Smooth muscle cell (in vitro differentiated cells): ENCODE results near the gene RIMBP3B. TPM values are rescaled to one million over a fixed set of nuclear protein-coding genes. Genes with fewer than 3 reads are reported as not detected.
"Not testable (repeated sequence)": the region's sequence is repeated elsewhere in the genome, so short reads cannot be mapped to it uniquely, and the experiment has no call there.

Experiments used
- DNase-seq: peaks from one replicate; lab custom pipeline; 2025; ENCODE audit not compliant: unreplicated experiment; lab: John Stamatoyannopoulos, UW
- H2AFZ ChIP-seq: fragments of 200-600 bp; sonication (generic); 2 replicates; pipeline ENCODE4 v1.6.0; 2016; ENCODE audit warnings: antibody characterized with exemption, low read depth, mild to moderate bottlenecking
- H3F3A ChIP-seq: fragments of 200-600 bp; sonication (generic); 2 replicates; pipeline ENCODE4 v1.6.0; 2017; ENCODE audit warnings: antibody characterized with exemption, low read depth
- H3K27ac ChIP-seq: fragments of 200-600 bp; sonication (generic); 2 replicates; pipeline ENCODE4 v1.5.1; 2016; ENCODE audit warnings: low read depth, mild to moderate bottlenecking
- H3K27me3 ChIP-seq: fragments of 200-600 bp; sonication (generic); 2 replicates; pipeline ENCODE4 v1.6.1; 2016; ENCODE audit warnings: low read depth, mild to moderate bottlenecking
- H3K36me3 ChIP-seq: fragments of 200-600 bp; sonication (generic); 2 replicates; pipeline ENCODE4 v1.5.1; 2016; ENCODE audit warnings: low read depth
- H3K4me1 ChIP-seq: fragments of 200-600 bp; sonication (generic); 2 replicates; pipeline ENCODE4 v1.5.1; 2016; ENCODE audit warnings: low read depth
- H3K4me2 ChIP-seq: fragments of 200-600 bp; sonication (generic); 2 replicates; pipeline ENCODE4 v1.6.0; 2016; ENCODE audit warnings: mild to moderate bottlenecking
- H3K4me3 ChIP-seq: fragments of 200-600 bp; sonication (generic); 2 replicates; pipeline ENCODE4 v1.5.1; 2016; ENCODE audit warnings: mild to moderate bottlenecking
- H3K79me2 ChIP-seq: fragments of 200-600 bp; sonication (generic); 2 replicates; pipeline ENCODE4 v1.6.0; 2016; ENCODE audit warnings: low read depth, mild to moderate bottlenecking
- H3K9ac ChIP-seq: fragments of 200-600 bp; sonication (generic); 2 replicates; pipeline ENCODE4 v1.6.0; 2016; ENCODE audit warnings: low read depth
- H3K9me3 ChIP-seq: fragments of 200-600 bp; sonication (generic); replicated peaks from 2 replicates; pipeline ENCODE4 v1.5.1; 2016; ENCODE audit warnings: low read depth
- H4K20me1 ChIP-seq: fragments of 200-600 bp; sonication (generic); 2 replicates; pipeline ENCODE4 v1.6.0; 2016; ENCODE audit warnings: low read depth
- WGBS: methylation state at CpG from one replicate; pipeline ENCODE4 v1.1.7; 2016; ENCODE audit warnings: low lambda C conversion rate; 5-methylcytosine and 5-hydroxymethylcytosine counted together
- polyA plus RNA-seq: library from polyadenylated mRNA; unstranded; fragments of >200 nt; fragmentation: Nextera tagmentation; extraction: Ambion mirVana; gene quantifications from 2 replicates; pipeline ENCODE4 v1.2.1, GENCODE V29; 2016
- total RNA-seq: library from RNA; depleted of rRNA; stranded (reverse); fragments of >200 nt; gene quantifications from 2 replicates; pipeline ENCODE4 v1.2.3, GENCODE V29; 2014

RIMBP3B gene
- total and polyA plus RNA-seq, 2 experiments from 2014 or later = 0.02 TPM; not detected in 1

- not testable (repeated sequence) for H3K27me3 ChIP-seq, H4K20me1 ChIP-seq, H3K27ac ChIP-seq, H3K4me1 ChIP-seq, H3K9ac ChIP-seq, H3K79me2 ChIP-seq, H3K4me2 ChIP-seq, H3F3A ChIP-seq, H3K36me3 ChIP-seq, H3K9me3 ChIP-seq, H3K4me3 ChIP-seq, DNase-seq, H2AFZ ChIP-seq
- no CpG with 5 or more reads among the region's 4 CpGs for WGBS
Observed at GRCh38 chr22:21365337-21365736, 18.2 kb upstream of the RIMBP3B start.

GRCh38 chr22:21368603-21369310 is 14.8 kb upstream of the RIMBP3B start:
- H3K4me2 ChIP-seq, H3K36me3 ChIP-seq, H3K9ac ChIP-seq, H3K4me1 ChIP-seq, H3K79me2 ChIP-seq, H4K20me1 ChIP-seq, H3K27ac ChIP-seq, H3K27me3 ChIP-seq, H3K9me3 ChIP-seq, H3F3A ChIP-seq, H2AFZ ChIP-seq, DNase-seq, H3K4me3 ChIP-seq: not testable (repeated sequence)
- WGBS = 95% methylated on average over 3 of the region's 12 CpGs

- not testable (repeated sequence) for H3K4me2 ChIP-seq, H3K9me3 ChIP-seq, H3K4me1 ChIP-seq, H3K27ac ChIP-seq, H4K20me1 ChIP-seq, DNase-seq, H3F3A ChIP-seq, H3K4me3 ChIP-seq, H2AFZ ChIP-seq, H3K79me2 ChIP-seq, H3K9ac ChIP-seq, H3K27me3 ChIP-seq, H3K36me3 ChIP-seq
- WGBS = no CpG with 5 or more reads among the region's 4 CpGs
Observed at GRCh38 chr22:21375880-21376279, 7.7 kb upstream of the RIMBP3B start.

GRCh38 chr22:21384468-21385357 is 1.2 kb downstream of the RIMBP3B start:
- H3K9ac ChIP-seq, H3K4me1 ChIP-seq, H3K9me3 ChIP-seq, H3K27ac ChIP-seq, H3K27me3 ChIP-seq, DNase-seq, H3K4me3 ChIP-seq, H2AFZ ChIP-seq, H3F3A ChIP-seq, H3K4me2 ChIP-seq, H4K20me1 ChIP-seq, H3K36me3 ChIP-seq, H3K79me2 ChIP-seq: not testable (repeated sequence)
- WGBS = no CpG with 5 or more reads among the region's 79 CpGs

GRCh38 chr22:21389480-21389879 is 5.9 kb downstream of the RIMBP3B start:
- not testable (repeated sequence) for H3K4me3 ChIP-seq, H3K36me3 ChIP-seq, DNase-seq, H3K27ac ChIP-seq, H4K20me1 ChIP-seq, H2AFZ ChIP-seq, H3K79me2 ChIP-seq, H3K27me3 ChIP-seq, H3F3A ChIP-seq, H3K4me2 ChIP-seq, H3K4me1 ChIP-seq, H3K9me3 ChIP-seq, H3K9ac ChIP-seq
- no CpG with 5 or more reads among the region's 7 CpGs for WGBS

GRCh38 chr22:21390013-21390412 is 6.5 kb downstream of the RIMBP3B start:
- H3K27ac ChIP-seq, DNase-seq, H3K9ac ChIP-seq, H3K4me1 ChIP-seq, H3K36me3 ChIP-seq, H3K9me3 ChIP-seq, H4K20me1 ChIP-seq, H2AFZ ChIP-seq, H3F3A ChIP-seq, H3K79me2 ChIP-seq, H3K4me2 ChIP-seq, H3K27me3 ChIP-seq, H3K4me3 ChIP-seq: not testable (repeated sequence)
- WGBS = no CpG with 5 or more reads among the region's 9 CpGs

GRCh38 chr22:21394613-21395012 is 11.1 kb downstream of the RIMBP3B start:
- H2AFZ ChIP-seq = not testable (repeated sequence)

GRCh38 chr22:21401197-21401969 is 17.8 kb downstream of the RIMBP3B start:
- DNase-seq, H3K36me3 ChIP-seq, H2AFZ ChIP-seq, H3K4me3 ChIP-seq, H3K27ac ChIP-seq, H3K4me2 ChIP-seq, H3K27me3 ChIP-seq, H3F3A ChIP-seq, H3K4me1 ChIP-seq, H4K20me1 ChIP-seq, H3K9me3 ChIP-seq, H3K79me2 ChIP-seq, H3K9ac ChIP-seq: not testable (repeated sequence)
- no CpG with 5 or more reads among the region's 21 CpGs for WGBS

More at GRCh38 chr22:21394613-21395012, 11.1 kb downstream of the RIMBP3B start:
- not testable (repeated sequence) for H3K9ac ChIP-seq, H3K36me3 ChIP-seq, H3F3A ChIP-seq, H4K20me1 ChIP-seq, H3K27ac ChIP-seq, H3K9me3 ChIP-seq, H3K4me2 ChIP-seq, H3K27me3 ChIP-seq, H3K4me3 ChIP-seq, H3K79me2 ChIP-seq, DNase-seq, H3K4me1 ChIP-seq
- no CpG with 5 or more reads among the region's 7 CpGs for WGBS
